Measurements from ENCODE around the gene SCN2A.

DNA sequence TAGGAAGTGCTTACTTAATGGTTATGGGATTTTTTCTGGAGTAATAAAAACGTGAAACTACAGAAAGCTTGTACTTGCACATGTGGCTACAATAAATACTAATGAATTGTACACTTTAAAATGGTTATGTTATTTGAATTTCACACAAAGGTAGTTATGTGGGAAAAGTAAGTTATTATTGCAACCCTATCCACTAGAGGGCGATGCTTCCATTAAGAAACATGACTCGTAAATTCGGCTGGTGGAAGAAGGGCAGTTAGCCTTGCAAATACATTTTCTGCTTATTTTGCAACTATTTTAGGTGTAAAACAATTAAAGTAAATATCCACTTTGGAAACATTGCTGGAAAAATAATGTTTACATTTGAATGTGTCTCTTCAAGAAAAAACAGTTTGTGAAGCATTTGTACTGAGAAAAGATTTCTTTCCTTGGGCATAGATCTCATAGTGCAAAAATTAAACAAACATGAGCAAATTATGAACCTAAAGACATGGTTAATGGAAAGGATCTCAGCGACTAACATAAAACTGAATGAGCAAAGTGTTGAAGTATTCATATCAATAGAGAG, 162.2 kb downstream of the SCN2A start:
- no peak for TF ChIP-seq ZNF384 (IDR thresholded peaks at IDR 0.05)
- no peak for TF ChIP-seq NFRKB (IDR thresholded peaks at IDR 0.05)
- TF ChIP-seq HDGF (IDR thresholded peaks at IDR 0.05; ENCODE audit: borderline replicate concordance) = no peak
- TF ChIP-seq, protein P1, sequence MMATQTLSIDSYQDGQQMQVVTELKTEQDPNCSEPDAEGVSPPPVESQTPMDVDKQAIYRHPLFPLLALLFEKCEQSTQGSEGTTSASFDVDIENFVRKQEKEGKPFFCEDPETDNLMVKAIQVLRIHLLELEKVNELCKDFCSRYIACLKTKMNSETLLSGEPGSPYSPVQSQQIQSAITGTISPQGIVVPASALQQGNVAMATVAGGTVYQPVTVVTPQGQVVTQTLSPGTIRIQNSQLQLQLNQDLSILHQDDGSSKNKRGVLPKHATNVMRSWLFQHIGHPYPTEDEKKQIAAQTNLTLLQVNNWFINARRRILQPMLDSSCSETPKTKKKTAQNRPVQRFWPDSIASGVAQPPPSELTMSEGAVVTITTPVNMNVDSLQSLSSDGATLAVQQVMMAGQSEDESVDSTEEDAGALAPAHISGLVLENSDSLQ (IDR thresholded peaks at IDR 0.05) = no peak
- no peak for TF ChIP-seq ELF4 (IDR thresholded peaks at IDR 0.05)
- no peak for TF ChIP-seq FOXM1 (IDR thresholded peaks at IDR 0.05; ENCODE audit: borderline replicate concordance)
- no peak for TF ChIP-seq L3MBTL2 (conservative IDR thresholded peaks at IDR 0.05)
- no peak for TF ChIP-seq CTBP1 (IDR thresholded peaks at IDR 0.05; ENCODE audit: borderline replicate concordance)
- TF ChIP-seq SP1 (IDR thresholded peaks at IDR 0.05) = no peak
- TF ChIP-seq BHLHE40 (IDR thresholded peaks at IDR 0.05; ENCODE audit: borderline replicate concordance) = no peak
- TF ChIP-seq SUZ12 (IDR thresholded peaks at IDR 0.05) = no peak
- no peak for TF ChIP-seq FOXK2 (IDR thresholded peaks at IDR 0.05)
